Activated naive CD4-positive, alpha-beta T cell treated with anti-CD3 and anti-CD28 coated beads, Interleukin-2, amount 50 U/mL, for 16 hours (primary cell): ENCODE data around the gene GAP43.

Experiments used
- DNase-seq: peaks from one replicate; pipeline ENCODE4 v3.0.0-alpha.2; 2020

The GAP43 gene

GRCh38 chr3:115623044-115623868 lies at the start of gene GAP43:
TSS of gene GAP43 (plus strand) at chr3:115623510. CDS start at chr3:115623690, 180 bp downstream.
- no peak for DNase-seq

GRCh38 chr3:115576325-115576875 lies 46.9 kb upstream of the GAP43 start:
- DNase-seq, result no peak

- DNase-seq, result no peak
Measured at GRCh38 chr3:115577000-115577399, 46.3 kb upstream of the GAP43 start.

GRCh38 chr3:115578331-115578730 lies 45.0 kb upstream of the GAP43 start:
- DNase-seq, result no peak

- no peak for DNase-seq
Measured at GRCh38 chr3:115580566-115580965, 42.7 kb upstream of the GAP43 start.

- DNase-seq, result no peak
Measured at GRCh38 chr3:115581362-115582135, 41.8 kb upstream of the GAP43 start.

GRCh38 chr3:115588201-115589115 lies 34.9 kb upstream of the GAP43 start:
- no peak for DNase-seq

- DNase-seq, result no peak
Measured at GRCh38 chr3:115590873-115591272, 32.4 kb upstream of the GAP43 start.

- no peak for DNase-seq
Measured at GRCh38 chr3:115595611-115596275, 27.6 kb upstream of the GAP43 start.

GRCh38 chr3:115598216-115598615 lies 25.1 kb upstream of the GAP43 start:
- DNase-seq, result no peak

GRCh38 chr3:115602194-115602593 lies 21.1 kb upstream of the GAP43 start:
- no peak for DNase-seq

- DNase-seq, result no peak
Measured at GRCh38 chr3:115611630-115612029, 11.7 kb upstream of the GAP43 start.

- DNase-seq, result no peak
Measured at GRCh38 chr3:115615001-115615814, 8.1 kb upstream of the GAP43 start.

- DNase-seq, result no peak
Measured at GRCh38 chr3:115616461-115616860, 6.8 kb upstream of the GAP43 start.

- no peak for DNase-seq
Measured at GRCh38 chr3:115617591-115617990, 5.7 kb upstream of the GAP43 start.

- DNase-seq, result no peak
Measured at GRCh38 chr3:115624029-115624741, 875 bp downstream of the GAP43 start.

- no peak for DNase-seq
Measured at GRCh38 chr3:115624901-115625300, 1.6 kb downstream of the GAP43 start.

GRCh38 chr3:115626006-115626409 lies 2.7 kb downstream of the GAP43 start:
- no peak for DNase-seq

- no peak for DNase-seq
Measured at GRCh38 chr3:115626721-115627120, 3.4 kb downstream of the GAP43 start.
